ENCODE measurements around the gene HS6ST1. TPM values are rescaled to one million over a fixed set of nuclear protein-coding genes. Genes with fewer than 3 reads are reported as not detected.

The HS6ST1 gene
- total and polyA plus RNA-seq, 2 donors (not counting 1 experiment from before 2014, with no cell fraction given) = 7.8 to 22.7 TPM

GRCh38 chr2:128332091-128332634 lies 13.5 kb upstream of the HS6ST1 start:
- H3K9ac ChIP-seq (ENCODE audit: low read length) = no peak overlapping the region
- H3K27ac ChIP-seq (ENCODE audit: low read length in 2 of 2) = no peak overlapping the region
- TF ChIP-seq CTCF (IDR thresholded peaks at IDR 0.05) (no peak), EZH2 (IDR thresholded peaks at IDR 0.05; ENCODE audit: borderline replicate concordance, insufficient read depth, low read depth, low read length, poor library complexity, severe bottlenecking) (no peak)
- WGBS (ENCODE audit: insufficient coverage) = no CpG with 5 or more reads among the region's 2 CpGs
- no peaks in the 10 kb centered on the region for H4K20me1 ChIP-seq (ENCODE audit: control insufficient read depth, insufficient read depth, low read length, poor library complexity, severe bottlenecking)
- DNase-seq = no peak
- peaks cover 0 to 15% (median 10%) of the 10 kb centered on the region in 3 donors for H3K9me3 ChIP-seq (ENCODE audit: control extremely low read depth in 1 of 3, control insufficient read depth in 2 of 3, insufficient read depth in 1 of 3, low read length in 2 of 3)
- no peaks in the 10 kb centered on the region for H3K79me2 ChIP-seq (ENCODE audit: control insufficient read depth, insufficient read depth, low read length)
- no peaks in the 10 kb centered on the region for H3K36me3 ChIP-seq (replicated peaks in 1 of 2; ENCODE audit: control extremely low read depth in 1 of 2, control insufficient read depth in 1 of 2, extremely low read depth in 1 of 2, insufficient read depth in 2 of 2, low read length in 1 of 2)
- no peak overlapping the region for H3K4me2 ChIP-seq (replicated peaks; ENCODE audit: low read depth, low read length, poor library complexity, severe bottlenecking)
- Mint-ChIP-seq H3K27ac (no peak overlapping the region), H3K4me3 (no peak overlapping the region), H3K4me1 (no peaks in the 10 kb centered on the region), H3K27me3 (peaks cover 3% of the 10 kb centered on the region), H3K9me3 (ENCODE audit: insufficient read depth) (peaks cover 10% of the 10 kb centered on the region)
- no peaks in the 10 kb centered on the region for H3K27me3 ChIP-seq (replicated peaks in 1 of 4; ENCODE audit: control extremely low read depth in 1 of 4, control insufficient read depth in 3 of 4, insufficient read depth in 4 of 4, low read length in 3 of 4)
- no peak overlapping the region for H2AFZ ChIP-seq (ENCODE audit: insufficient read depth, low read depth, low read length, poor library complexity, severe bottlenecking)
- no peaks in the 10 kb centered on the region for H3K4me1 ChIP-seq (ENCODE audit: control insufficient read depth in 2 of 2, insufficient read depth in 2 of 2, low read length in 2 of 2)
- no peak for ATAC-seq (ENCODE audit: low read depth)
- CTCF ChIA-PET = no interaction called here
- H3K4me3 ChIP-seq (ENCODE audit: control extremely low read depth in 1 of 5, extremely low read depth in 1 of 5, insufficient read depth in 1 of 5, low read depth in 2 of 5, low read length in 4 of 5) = no peak overlapping the region
- intact Hi-C loops (cut with micrococcal nuclease) = no loop called here
- POLR2A ChIA-PET = no interaction called here

GRCh38 chr2:128330583-128330982 lies 11.9 kb upstream of the HS6ST1 start:
- peaks cover 10% of the 10 kb centered on the region for H3K9me3 Mint-ChIP-seq (ENCODE audit: insufficient read depth)
- ChIA-PET CTCF (no interaction called here), POLR2A (no interaction called here)
- WGBS (ENCODE audit: insufficient coverage) = no CpG with 5 or more reads among the region's 5 CpGs
- H3K9ac ChIP-seq (ENCODE audit: low read length) = no peak overlapping the region
- no peak overlapping the region for H3K4me3 ChIP-seq (ENCODE audit: control extremely low read depth in 1 of 5, extremely low read depth in 1 of 5, insufficient read depth in 1 of 5, low read depth in 2 of 5, low read length in 4 of 5)
- no peak overlapping the region for H3K27ac ChIP-seq (ENCODE audit: low read length in 2 of 2)
- intact Hi-C loops (cut with micrococcal nuclease) = no loop called here
- H3K27me3 ChIP-seq (replicated peaks in 1 of 4; ENCODE audit: control extremely low read depth in 1 of 4, control insufficient read depth in 3 of 4, insufficient read depth in 4 of 4, low read length in 3 of 4) = no peaks in the 10 kb centered on the region
- no peak overlapping the region for H3K27ac Mint-ChIP-seq
- H3K4me1 ChIP-seq (ENCODE audit: control insufficient read depth in 2 of 2, insufficient read depth in 2 of 2, low read length in 2 of 2) = no peaks in the 10 kb centered on the region
- no peaks in the 10 kb centered on the region for H3K79me2 ChIP-seq (ENCODE audit: control insufficient read depth, insufficient read depth, low read length)
- H4K20me1 ChIP-seq (ENCODE audit: control insufficient read depth, insufficient read depth, low read length, poor library complexity, severe bottlenecking) = no peaks in the 10 kb centered on the region
- no peak overlapping the region for H2AFZ ChIP-seq (ENCODE audit: insufficient read depth, low read depth, low read length, poor library complexity, severe bottlenecking)
- H3K36me3 ChIP-seq (replicated peaks in 1 of 2; ENCODE audit: control extremely low read depth in 1 of 2, control insufficient read depth in 1 of 2, extremely low read depth in 1 of 2, insufficient read depth in 2 of 2, low read length in 1 of 2) = no peaks in the 10 kb centered on the region
- no peak for TF ChIP-seq CTCF (IDR thresholded peaks at IDR 0.05)
- TF ChIP-seq EZH2 (IDR thresholded peaks at IDR 0.05; ENCODE audit: borderline replicate concordance, insufficient read depth, low read depth, low read length, poor library complexity, severe bottlenecking) = no peak
- no peak overlapping the region for H3K4me3 Mint-ChIP-seq
- ATAC-seq (ENCODE audit: low read depth) (no peak), DNase-seq (no peak)
- no peak overlapping the region for H3K4me2 ChIP-seq (replicated peaks; ENCODE audit: low read depth, low read length, poor library complexity, severe bottlenecking)
- peaks cover 3% of the 10 kb centered on the region for H3K27me3 Mint-ChIP-seq
- H3K4me1 Mint-ChIP-seq = no peaks in the 10 kb centered on the region
- H3K9me3 ChIP-seq (ENCODE audit: control extremely low read depth in 1 of 3, control insufficient read depth in 2 of 3, insufficient read depth in 1 of 3, low read length in 2 of 3) = peaks cover 0 to 15% (median 6%) of the 10 kb centered on the region in 3 donors

Data from B cell (primary cell).